ENCODE results near the gene PCBP1. TPM values are rescaled to one million over a fixed set of nuclear protein-coding genes. Genes with fewer than 3 reads are reported as not detected.

PCBP1 gene
- total RNA-seq, 4 donors from 2014 or later, result 117 to 222 (median 167) TPM

DNA sequence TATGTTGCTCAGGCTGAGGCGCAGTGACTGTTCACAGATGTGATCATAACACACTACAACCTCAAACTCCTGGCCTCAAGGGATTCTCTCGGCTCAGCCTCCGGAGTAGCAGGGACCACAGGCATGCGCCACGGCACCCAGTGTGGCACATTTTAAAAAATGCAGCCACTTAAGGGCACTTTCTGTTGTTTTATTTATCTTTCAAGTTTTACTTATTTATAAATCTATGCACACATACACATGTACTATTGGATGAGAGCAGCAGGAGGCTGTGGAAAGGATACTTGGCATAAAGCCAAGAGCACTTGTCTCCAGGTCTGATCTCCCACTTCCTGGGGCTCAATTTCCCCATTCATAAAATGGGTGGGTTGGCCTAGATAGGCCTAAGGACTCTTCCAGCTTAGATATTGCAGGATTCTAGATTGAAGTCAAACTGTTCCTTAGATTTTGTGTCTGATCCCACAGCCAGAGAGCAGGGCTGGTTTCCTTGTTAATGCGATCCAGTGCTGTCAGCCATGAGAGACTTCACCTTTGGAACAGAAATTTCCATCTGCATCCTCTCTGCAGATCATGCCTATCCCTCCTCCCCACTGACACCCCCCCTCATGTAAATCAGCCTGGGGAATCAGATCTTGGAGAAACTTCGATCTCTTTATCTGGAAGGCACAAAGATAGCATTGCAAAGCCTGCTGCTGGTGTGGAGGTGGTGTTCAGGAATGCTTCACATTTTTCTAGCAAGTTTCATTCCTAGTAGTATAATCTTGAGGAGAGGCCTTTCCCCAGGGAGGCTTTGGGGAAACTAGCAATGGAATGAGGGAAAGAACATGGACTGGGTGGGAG lies 24.7 kb downstream of the PCBP1 start:
- H3K36me3 ChIP-seq, result no peaks in the 10 kb centered on the region
- no peaks in the 10 kb centered on the region for H3K9me3 ChIP-seq
- peaks cover 0 to 20% (median 0%) of the 10 kb centered on the region in 3 donors for H3K4me1 ChIP-seq
- no peaks in the 10 kb centered on the region for H3K27me3 ChIP-seq
- no peak for ATAC-seq
- no peak overlapping the region for H3K27ac ChIP-seq
- TF ChIP-seq POLR2A (IDR thresholded peaks at IDR 0.05), result no peak
- TF ChIP-seq POLR2AphosphoS5 (IDR thresholded peaks at IDR 0.05), result no peak
- no peak for TF ChIP-seq EP300 (IDR thresholded peaks at IDR 0.05)
- TF ChIP-seq, protein P1, sequence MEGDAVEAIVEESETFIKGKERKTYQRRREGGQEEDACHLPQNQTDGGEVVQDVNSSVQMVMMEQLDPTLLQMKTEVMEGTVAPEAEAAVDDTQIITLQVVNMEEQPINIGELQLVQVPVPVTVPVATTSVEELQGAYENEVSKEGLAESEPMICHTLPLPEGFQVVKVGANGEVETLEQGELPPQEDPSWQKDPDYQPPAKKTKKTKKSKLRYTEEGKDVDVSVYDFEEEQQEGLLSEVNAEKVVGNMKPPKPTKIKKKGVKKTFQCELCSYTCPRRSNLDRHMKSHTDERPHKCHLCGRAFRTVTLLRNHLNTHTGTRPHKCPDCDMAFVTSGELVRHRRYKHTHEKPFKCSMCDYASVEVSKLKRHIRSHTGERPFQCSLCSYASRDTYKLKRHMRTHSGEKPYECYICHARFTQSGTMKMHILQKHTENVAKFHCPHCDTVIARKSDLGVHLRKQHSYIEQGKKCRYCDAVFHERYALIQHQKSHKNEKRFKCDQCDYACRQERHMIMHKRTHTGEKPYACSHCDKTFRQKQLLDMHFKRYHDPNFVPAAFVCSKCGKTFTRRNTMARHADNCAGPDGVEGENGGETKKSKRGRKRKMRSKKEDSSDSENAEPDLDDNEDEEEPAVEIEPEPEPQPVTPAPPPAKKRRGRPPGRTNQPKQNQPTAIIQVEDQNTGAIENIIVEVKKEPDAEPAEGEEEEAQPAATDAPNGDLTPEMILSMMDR (IDR thresholded peaks at IDR 0.05), result no peak
- no peak overlapping the region for H3K4me3 ChIP-seq
- 79 to 95% methylated on average over 5 to 7 of the region's 7 CpGs for WGBS, 2 donors (ENCODE audit: low coverage in 1 of 2)

DNA sequence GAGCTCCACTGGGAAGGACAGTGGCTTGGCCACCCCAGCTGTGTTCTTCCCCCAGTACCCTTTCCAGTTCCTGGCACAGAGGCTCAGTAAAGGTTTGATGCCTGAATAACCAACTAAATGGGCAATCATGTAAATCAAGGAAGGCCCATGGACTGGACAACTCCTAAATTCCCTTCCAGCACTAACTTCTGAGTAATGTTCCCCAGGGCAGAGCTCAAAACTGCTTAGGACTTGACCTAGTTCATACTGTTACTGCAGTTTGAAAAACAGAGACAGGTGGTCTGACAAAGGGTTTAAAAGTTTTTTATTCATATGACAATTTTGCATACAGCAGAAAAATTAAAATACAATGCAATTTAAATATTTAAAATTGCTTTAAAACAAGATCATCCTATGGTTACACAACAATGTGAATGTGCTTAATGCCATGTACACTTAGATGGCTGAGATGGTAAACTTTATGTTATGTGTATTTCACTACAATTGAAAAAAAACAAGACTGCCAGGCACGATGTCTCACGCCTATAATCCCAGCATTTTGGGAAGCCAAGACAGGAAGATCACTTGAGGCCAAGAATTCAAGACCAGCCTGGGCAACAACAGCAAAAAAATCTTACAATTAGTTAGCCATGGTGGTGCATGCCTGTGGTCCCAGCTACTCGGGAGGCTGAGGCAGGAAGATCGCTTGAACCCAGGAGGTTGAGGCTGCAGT lies 26.2 kb downstream of the PCBP1 start:
- TF ChIP-seq, protein P1 (IDR thresholded peaks at IDR 0.05), result no peak
- no peak for TF ChIP-seq POLR2A (IDR thresholded peaks at IDR 0.05)
- no peak for TF ChIP-seq EP300 (IDR thresholded peaks at IDR 0.05)
- no peak for TF ChIP-seq POLR2AphosphoS5 (IDR thresholded peaks at IDR 0.05)
- Histone ChIP-seq H3K9me3 (no peaks in the 10 kb centered on the region), H3K4me1 (peaks cover 0 to 13% (median 0%) of the 10 kb centered on the region in 3 donors), H3K36me3 (no peaks in the 10 kb centered on the region), H3K27ac (no peak overlapping the region), H3K4me3 (no peak overlapping the region), H3K27me3 (no peaks in the 10 kb centered on the region)
- WGBS, 2 donors (ENCODE audit: low coverage in 1 of 2), result 77 to 80% methylated on average over 2 to 4 of the region's 4 CpGs
- no peak for ATAC-seq

DNA sequence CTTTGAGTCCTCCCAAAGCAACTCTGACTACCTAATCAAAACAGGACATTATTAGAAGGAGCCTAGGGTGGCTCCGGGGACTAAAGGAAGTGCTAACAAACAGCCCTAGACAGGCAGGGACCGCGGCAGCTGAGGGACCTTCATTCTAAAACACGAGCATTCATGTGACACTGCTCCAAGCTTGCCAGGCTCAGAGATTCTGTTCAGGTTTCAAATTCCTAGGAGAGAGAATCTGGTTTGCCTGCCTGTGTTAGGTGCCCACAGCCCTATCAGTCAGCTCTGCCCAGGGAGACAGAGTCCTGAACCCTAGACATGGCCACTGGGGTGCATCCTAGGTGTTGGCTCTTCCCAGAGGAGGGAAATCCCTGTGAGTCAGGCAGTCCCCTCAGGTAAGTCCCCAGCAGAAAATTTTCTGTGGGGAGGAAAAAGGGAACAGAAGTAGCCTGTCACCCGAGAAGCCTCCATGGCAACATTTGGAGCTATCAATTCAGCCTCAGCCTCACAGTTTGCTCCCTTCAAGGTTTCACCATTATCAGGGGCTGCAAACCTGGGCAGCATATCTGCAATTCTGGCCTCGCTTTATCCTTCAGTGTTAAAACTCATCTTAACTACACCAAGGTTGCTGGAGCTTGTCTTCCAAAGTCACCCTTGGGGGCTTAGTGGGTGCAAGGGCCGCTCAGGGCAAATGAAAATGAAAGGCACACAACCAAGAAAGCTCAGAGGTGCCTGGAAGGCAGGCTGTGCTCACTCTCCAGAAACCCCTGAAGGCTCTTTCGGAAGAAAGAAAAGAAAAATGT lies 28.6 kb downstream of the PCBP1 start:
- H3K27ac ChIP-seq, result peak overlapping the region in 1 of 4 donors; percentile 29
- H3K36me3 ChIP-seq, result no peaks in the 10 kb centered on the region
- no peaks in the 10 kb centered on the region for H3K9me3 ChIP-seq
- 82% methylated on average over 3 of the region's 8 CpGs; no CpG with 5 or more reads in 1 of the 2 donors for WGBS, 2 donors (ENCODE audit: low coverage in 1 of 2)
- peaks cover 0 to 14% (median 0%) of the 10 kb centered on the region in 3 donors for H3K4me1 ChIP-seq
- TF ChIP-seq EP300 (IDR thresholded peaks at IDR 0.05), result no peak
- TF ChIP-seq POLR2AphosphoS5 (IDR thresholded peaks at IDR 0.05), result no peak
- TF ChIP-seq, protein P1 (IDR thresholded peaks at IDR 0.05), result no peak
- TF ChIP-seq POLR2A (IDR thresholded peaks at IDR 0.05), result no peak
- no peak for ATAC-seq
- H3K4me3 ChIP-seq, result no peak overlapping the region
- H3K27me3 ChIP-seq, result no peaks in the 10 kb centered on the region

DNA sequence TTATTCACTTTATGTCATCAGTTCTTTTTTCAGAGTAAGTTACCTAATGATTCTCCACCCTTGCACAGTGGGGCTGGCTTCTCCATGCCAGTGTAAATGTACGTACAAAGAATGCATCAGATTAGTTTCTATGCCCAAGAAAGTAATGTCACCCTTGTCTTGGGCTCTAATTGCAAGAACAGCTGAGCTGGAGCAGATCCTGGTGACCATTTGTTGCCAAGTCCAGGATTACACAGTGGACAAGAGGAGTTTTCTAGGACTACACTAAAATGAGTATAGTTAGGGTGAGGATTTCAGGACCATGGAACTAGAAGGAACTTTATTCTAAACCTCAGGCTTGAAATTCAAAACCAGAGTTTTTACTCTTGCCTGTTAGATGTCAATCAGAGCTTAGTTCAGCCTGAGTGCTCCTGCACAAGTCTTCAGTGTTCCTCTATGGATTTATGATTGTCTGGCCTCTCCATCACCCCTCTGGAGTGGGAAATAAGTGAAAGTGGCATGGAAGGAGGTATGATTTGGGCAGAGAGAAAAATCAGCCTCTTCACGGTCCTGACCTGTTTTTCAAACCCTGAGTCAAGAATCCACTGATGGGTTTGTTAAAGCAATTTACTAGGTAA lies 29.8 kb downstream of the PCBP1 start:
- ATAC-seq, result no peak
- no peak overlapping the region for H3K27ac ChIP-seq
- peaks cover 0 to 9% (median 0%) of the 10 kb centered on the region in 3 donors for H3K4me1 ChIP-seq
- H3K4me3 ChIP-seq, result no peak overlapping the region
- WGBS, 2 donors (ENCODE audit: low coverage in 1 of 2), result 83 to 100% methylated on average over 1 to 2 of the region's 2 CpGs
- H3K9me3 ChIP-seq, result no peaks in the 10 kb centered on the region
- TF ChIP-seq, protein P1 (IDR thresholded peaks at IDR 0.05), result no peak
- TF ChIP-seq POLR2A (IDR thresholded peaks at IDR 0.05) (no peak), POLR2AphosphoS5 (IDR thresholded peaks at IDR 0.05) (no peak), EP300 (IDR thresholded peaks at IDR 0.05) (no peak)
- H3K27me3 ChIP-seq, result no peaks in the 10 kb centered on the region
- no peaks in the 10 kb centered on the region for H3K36me3 ChIP-seq
